ENCODE data around the gene NUP205.

Gene NUP205

GRCh38 chr7:135541029-135541428, 16.7 kb upstream of the NUP205 start:
- TF ChIP-seq POLR2AphosphoS5 (IDR thresholded peaks at IDR 0.05; ENCODE audit: low read depth, low read length), result no peak
- no peak for TF ChIP-seq SIN3A (IDR thresholded peaks at IDR 0.05; ENCODE audit: borderline replicate concordance, insufficient read depth, low read length)
- TF ChIP-seq FOXP2 (optimal IDR thresholded peaks at IDR 0.05; ENCODE audit: borderline replicate concordance, extremely low read depth, extremely low read length, insufficient read depth), result no peak

GRCh38 chr7:135550196-135550595, 7.5 kb upstream of the NUP205 start:
- TF ChIP-seq TAF1 (IDR thresholded peaks at IDR 0.05; ENCODE audit: borderline replicate concordance, insufficient read depth, low read length), result no peak
- no peak for TF ChIP-seq FOXP2 (optimal IDR thresholded peaks at IDR 0.05; ENCODE audit: borderline replicate concordance, extremely low read depth, extremely low read length, insufficient read depth)
- TF ChIP-seq SIN3A (IDR thresholded peaks at IDR 0.05; ENCODE audit: borderline replicate concordance, insufficient read depth, low read length), result no peak
- no peak for TF ChIP-seq REST (IDR thresholded peaks at IDR 0.05; ENCODE audit: insufficient read depth in 1 of 2, low read depth in 2 of 2, low read length in 2 of 2)
- TF ChIP-seq POLR2AphosphoS5 (IDR thresholded peaks at IDR 0.05; ENCODE audit: low read depth, low read length), result no peak

- no peak for TF ChIP-seq TAF1 (IDR thresholded peaks at IDR 0.05; ENCODE audit: borderline replicate concordance, insufficient read depth, low read length)
- TF ChIP-seq FOXP2 (optimal IDR thresholded peaks at IDR 0.05; ENCODE audit: borderline replicate concordance, extremely low read depth, extremely low read length, insufficient read depth), result no peak
- TF ChIP-seq REST (IDR thresholded peaks at IDR 0.05; ENCODE audit: insufficient read depth in 1 of 2, low read depth in 2 of 2, low read length in 2 of 2), result no peak
Observed at GRCh38 chr7:135552148-135552547, 5.6 kb upstream of the NUP205 start.

- no peak for TF ChIP-seq SIN3A (IDR thresholded peaks at IDR 0.05; ENCODE audit: borderline replicate concordance, insufficient read depth, low read length)
- no peak for TF ChIP-seq POLR2AphosphoS5 (IDR thresholded peaks at IDR 0.05; ENCODE audit: low read depth, low read length)
- no peak for TF ChIP-seq TAF1 (IDR thresholded peaks at IDR 0.05; ENCODE audit: borderline replicate concordance, insufficient read depth, low read length)
- TF ChIP-seq REST (IDR thresholded peaks at IDR 0.05; ENCODE audit: insufficient read depth in 1 of 2, low read depth in 2 of 2, low read length in 2 of 2), result no peak
- TF ChIP-seq FOXP2 (optimal IDR thresholded peaks at IDR 0.05; ENCODE audit: borderline replicate concordance, extremely low read depth, extremely low read length, insufficient read depth), result no peak
Observed at GRCh38 chr7:135553346-135553745, 4.4 kb upstream of the NUP205 start.

GRCh38 chr7:135558337-135558767, 635 bp downstream of the NUP205 start:
- no peak for TF ChIP-seq POLR2AphosphoS5 (IDR thresholded peaks at IDR 0.05; ENCODE audit: low read depth, low read length)
- no peak for TF ChIP-seq FOXP2 (optimal IDR thresholded peaks at IDR 0.05; ENCODE audit: borderline replicate concordance, extremely low read depth, extremely low read length, insufficient read depth)
- TF ChIP-seq REST (IDR thresholded peaks at IDR 0.05; ENCODE audit: insufficient read depth in 1 of 2, low read depth in 2 of 2, low read length in 2 of 2), result no peak
- TF ChIP-seq SIN3A (IDR thresholded peaks at IDR 0.05; ENCODE audit: borderline replicate concordance, insufficient read depth, low read length), result no peak
- no peak for TF ChIP-seq TAF1 (IDR thresholded peaks at IDR 0.05; ENCODE audit: borderline replicate concordance, insufficient read depth, low read length)
